Middle frontal gyrus (tissue), 1 donor: ENCODE measurements around the gene RC3H1.
A peak's percentile ranks its signal among the peaks of the same experiment; 100 is the strongest.
"Not testable (repeated sequence)": the region's sequence is repeated elsewhere in the genome, so short reads cannot be mapped to it uniquely, and the experiment has no call there.

Source experiments
- DNase-seq: peaks from one replicate; pipeline ENCODE4 v3.0.0-alpha.2; 2015; ENCODE audit warnings: low spot score; ENCODE audit errors: extremely low spot score

The RC3H1 gene

DNA sequence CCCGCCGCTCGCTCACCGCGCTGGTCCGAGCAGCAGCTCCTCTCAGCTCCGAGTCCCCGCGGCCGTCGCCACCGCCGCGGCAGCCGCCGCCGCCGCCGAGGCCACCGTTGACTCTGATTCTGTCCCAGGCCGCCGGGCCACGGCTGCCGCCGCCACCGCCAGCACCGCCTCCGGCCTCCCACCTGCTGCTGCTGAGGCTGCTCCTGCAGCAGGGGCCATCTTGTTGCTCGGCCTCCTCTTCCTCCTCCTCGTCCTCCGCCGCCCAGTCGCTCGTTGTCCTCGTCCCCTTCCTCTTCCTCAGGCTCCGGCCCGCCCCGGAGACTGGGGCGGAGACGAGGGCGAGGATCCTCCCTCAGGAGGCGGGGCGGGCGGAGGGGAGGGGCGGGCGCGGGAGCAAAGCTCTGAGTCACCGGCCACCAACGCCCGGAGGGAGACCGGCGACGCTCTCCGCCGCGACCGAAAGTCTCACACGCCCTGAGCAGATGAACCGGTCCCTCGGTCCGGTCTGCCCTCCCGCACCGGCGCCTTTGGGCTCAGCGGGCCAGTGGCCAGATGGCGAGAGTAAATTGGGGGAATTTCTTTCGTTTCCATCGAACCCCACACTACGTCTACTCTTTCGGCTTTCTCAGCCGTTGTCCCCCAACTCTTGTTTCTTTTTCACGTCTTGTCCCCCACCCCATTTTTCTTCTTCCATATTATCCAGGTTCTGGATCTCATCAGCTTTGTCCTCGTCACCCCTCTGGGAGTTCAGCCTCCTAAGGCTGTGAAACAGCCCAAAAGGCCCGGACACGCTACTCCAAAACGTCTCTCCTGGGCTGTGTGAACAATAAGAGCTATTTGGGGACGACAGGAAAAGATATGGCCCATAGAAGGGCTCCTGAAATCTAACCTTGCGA is at the start of gene RC3H1:
Gene RC3H1 (minus strand): TSS at position 278 of the 896 bp plus-strand sequence. CDS start 29,372 bp downstream, outside the sequence.
- peak; percentile 86 for DNase-seq

DNA sequence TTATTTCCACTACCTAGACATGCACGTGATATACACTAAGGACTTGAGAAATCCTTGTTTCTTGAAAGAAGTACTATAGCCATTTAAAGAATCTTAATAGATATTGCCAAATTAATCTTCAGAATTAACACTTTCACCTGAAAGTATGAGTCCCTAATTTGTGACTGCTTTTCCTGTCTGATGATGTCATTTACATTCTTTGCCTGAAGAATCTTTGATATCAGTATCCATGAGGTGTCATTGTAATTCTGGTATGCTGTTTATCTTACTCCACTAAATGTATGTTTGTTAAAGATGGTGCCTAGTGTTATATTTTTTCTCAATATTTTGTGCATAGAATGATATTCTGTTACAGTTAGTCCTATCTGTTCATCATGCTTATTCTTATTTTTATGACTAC is 48.5 kb upstream of the RC3H1 start:
- DNase-seq = no peak

DNA sequence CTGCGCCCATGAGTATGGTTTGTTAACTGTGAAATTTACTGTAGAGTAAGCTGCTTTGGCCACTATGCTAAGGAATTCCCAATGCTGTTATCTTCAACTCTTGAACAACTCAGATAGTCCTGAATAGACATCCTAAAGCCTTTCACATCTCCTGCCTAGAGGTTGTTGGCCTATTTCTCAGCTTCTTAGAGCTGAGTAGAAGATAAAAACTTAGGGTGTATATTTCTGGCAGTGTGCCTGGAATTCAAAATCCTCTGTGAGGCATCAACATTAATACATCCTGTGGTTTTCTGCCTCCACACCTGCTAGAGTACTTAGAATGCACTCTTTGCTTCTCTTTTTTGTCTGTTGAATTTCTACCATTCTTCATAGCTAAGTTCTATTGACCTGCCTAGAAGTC is 45.8 kb upstream of the RC3H1 start:
- no peak for DNase-seq

DNA sequence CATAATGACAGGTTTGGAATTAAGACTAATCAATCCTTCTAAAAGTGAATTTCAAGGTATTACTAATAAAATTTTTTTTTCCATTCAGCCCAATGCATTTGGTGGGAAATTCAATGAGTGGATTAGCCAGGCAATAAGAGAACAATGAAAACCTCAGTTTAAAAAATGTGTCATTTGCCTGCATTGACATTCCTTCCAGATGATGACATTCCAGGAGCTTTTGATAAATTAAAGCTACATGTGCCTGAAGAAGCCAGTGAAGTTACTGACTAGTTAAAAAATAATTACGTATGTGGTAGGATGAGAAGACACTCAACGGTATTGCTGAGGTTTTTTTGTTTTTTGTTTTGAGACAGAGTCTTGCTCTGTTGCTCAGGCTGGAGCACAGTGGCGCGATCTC is 37.9 kb upstream of the RC3H1 start:
- DNase-seq = no peak

DNA sequence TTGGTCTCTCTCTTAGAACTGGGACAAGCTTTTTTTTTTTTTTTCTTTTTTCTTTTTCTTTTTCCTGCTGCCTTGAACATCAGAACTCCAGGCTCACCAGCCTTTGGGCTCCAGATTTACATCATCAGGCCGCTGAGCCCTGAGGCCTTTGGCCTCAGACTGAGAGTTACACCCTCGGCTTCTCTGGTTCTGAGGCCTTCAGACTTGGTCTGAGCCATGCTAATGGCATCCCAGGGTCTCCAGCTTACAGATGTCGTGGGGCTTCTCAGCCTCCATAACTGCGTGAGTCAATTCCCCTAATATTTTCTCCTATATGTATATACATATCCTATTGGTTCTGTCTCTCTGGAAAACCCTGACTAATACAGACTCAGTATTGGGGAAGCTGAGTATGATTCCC is 36.5 kb upstream of the RC3H1 start:
- DNase-seq = no peak

DNA sequence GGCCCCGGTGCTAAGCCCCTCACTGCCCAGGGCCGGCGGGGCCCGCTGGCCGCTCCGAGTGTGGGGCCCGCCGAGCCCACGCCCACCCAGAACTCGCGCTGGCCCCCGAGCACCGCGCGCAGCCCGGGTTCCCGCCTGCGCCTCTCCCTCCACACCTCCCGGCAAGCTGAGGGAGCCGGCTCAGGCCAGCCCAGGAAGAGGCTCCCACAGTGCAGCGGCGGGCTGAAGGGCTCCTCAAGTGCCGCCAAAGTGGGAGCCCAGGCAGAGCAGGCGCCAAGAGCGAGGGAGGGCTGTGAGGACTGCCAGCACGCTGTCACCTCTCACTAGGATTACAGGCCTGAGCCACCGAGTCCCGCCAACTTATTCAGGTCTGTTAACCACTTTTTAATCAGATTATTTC is 34.5 kb upstream of the RC3H1 start:
- DNase-seq = not testable (repeated sequence)

- DNase-seq = not testable (repeated sequence)
Measured at GRCh38 chr1:174055797-174056196, 33.6 kb upstream of the RC3H1 start.

GRCh38 chr1:174053826-174054225 is 31.7 kb upstream of the RC3H1 start:
- no peak for DNase-seq

- no peak for DNase-seq
Measured at GRCh38 chr1:174052621-174053020, 30.5 kb upstream of the RC3H1 start.

DNA sequence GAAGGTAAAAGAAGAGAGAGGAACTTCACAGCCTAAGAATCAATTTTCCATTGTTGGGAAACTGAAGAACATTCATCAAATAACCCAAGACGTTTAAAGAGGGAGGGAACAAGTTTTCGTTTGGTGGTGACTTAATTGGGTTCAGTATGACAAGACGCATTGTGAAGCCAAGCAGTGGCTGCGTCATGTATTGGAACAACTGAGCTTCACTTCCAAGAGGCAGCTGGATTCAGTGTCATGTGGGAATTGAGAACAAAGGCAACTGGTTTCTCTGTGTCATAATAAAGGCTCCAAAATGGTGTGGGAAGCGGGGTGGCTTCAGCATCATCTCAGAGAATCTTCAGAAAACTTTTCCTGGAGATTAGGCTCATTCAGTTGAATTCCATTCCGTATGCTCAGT is 29.8 kb upstream of the RC3H1 start:
- DNase-seq = peak; percentile 61

GRCh38 chr1:174049514-174049913 is 27.4 kb upstream of the RC3H1 start:
- DNase-seq = no peak

DNA sequence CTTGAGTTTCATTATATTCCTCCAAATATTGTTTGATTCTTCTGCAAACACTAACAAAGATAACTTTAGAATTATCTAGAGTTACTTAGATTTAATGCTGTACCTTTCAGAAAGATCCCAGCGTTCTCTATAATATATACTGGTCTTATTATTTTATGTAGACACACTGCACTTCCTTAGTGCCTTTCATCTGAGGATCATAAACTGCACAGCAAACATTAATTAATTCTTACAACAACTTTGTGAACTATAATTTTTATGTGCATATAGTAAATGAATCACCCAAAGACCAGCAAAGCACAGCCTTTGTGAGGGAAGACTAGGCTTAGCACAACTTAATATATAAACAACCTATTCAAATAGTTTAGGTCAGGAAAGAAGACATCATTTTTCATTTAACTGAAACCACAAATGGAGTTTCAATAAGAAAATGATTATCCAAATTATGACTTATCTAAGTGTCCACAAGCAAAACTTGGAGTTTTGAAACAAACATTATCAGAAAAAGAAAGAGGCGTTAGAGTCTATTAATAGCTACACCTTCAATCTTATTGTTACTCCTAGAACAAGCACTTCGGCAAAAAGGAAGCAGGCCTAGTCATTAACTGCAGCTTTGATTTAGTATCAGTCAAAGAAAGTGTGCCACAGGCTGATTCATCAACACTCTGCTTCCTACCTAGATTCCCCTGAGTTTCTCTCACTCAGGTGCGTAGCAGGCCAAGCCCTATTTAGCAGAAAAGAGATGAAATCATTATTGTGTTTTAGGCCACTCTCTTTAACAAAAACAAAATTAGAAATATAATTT is 22.5 kb upstream of the RC3H1 start:
- no peak for DNase-seq

DNA sequence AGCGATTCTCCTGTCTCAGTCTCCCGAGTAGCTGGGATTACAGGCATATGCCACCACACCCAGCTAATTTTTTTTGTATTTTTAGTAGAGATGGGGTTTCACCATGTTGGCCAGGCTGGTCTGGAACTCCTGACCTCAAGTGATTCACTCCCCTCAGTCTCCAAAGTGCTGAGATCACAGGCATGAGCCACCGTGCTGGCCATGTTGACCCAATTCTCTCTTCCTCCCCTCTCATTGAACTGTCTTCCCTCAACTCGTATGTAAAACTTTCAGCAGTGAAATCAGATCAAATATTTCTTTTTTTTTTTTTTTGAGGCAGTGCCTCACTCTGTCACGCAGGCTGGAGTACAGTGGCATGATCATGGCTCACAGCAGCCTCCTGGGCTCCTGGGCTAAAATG is 20.4 kb upstream of the RC3H1 start:
- DNase-seq = not testable (repeated sequence)

DNA sequence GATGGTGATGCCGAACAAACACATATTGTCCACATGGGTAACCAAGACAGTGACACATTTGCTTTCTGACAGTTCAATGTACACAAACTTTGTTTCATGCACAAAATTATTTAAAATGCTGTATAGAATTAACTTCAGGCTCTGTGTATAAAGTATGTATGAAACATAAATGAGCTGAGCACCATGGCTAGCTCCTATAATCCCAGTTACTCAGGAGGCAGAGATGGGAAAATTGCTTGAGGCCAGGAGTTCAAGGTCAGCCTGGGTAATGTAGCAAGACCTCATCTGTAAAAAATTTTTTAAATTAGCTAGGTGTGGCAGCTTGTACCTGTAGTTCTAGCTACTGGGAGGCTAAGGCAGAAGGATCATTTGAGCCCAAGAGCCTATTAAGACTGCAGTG is 19.2 kb upstream of the RC3H1 start:
- no peak for DNase-seq

GRCh38 chr1:174040387-174040786 is 18.2 kb upstream of the RC3H1 start:
- no peak for DNase-seq

DNA sequence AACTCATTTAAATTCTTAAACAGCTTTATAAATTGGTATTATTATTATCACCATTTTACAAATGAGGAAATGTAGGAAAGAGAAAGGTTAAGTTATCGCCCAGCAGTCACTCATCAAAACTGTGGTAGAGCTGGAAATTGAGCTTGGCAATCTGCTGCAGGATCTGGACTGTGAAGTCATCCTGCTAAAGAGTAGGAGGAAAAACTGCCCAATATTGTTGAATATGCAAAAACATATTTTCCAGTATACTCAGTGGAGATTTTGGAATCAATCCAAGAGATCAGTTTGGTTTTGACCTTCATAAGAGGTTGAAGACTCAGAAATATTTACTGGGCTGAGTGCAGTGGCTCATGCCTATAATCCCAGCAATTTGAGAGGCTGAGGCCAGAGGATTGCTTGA is 16.9 kb upstream of the RC3H1 start:
- no peak for DNase-seq

DNA sequence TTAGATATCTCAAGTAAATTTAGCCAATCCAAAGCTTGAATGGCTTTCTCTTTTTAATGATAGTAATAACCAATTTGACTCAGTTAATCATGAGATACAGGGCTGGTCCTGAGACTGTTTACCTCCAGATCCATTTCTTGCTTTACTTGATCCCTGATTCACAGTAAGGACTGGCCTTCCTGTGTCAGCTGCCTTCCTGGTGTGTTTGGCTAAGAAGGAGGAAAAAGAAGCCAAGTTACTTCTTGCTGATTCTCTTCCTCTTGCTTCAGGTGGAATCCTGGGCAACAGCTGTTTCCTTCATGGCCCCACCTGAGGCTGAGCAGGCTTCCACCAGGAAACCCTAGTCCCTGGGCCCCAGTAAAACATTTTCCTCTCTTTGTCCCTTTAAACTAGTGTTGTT is 14.6 kb upstream of the RC3H1 start:
- DNase-seq = no peak

- no peak for DNase-seq
Measured at GRCh38 chr1:174036204-174036603, 14.0 kb upstream of the RC3H1 start.

DNA sequence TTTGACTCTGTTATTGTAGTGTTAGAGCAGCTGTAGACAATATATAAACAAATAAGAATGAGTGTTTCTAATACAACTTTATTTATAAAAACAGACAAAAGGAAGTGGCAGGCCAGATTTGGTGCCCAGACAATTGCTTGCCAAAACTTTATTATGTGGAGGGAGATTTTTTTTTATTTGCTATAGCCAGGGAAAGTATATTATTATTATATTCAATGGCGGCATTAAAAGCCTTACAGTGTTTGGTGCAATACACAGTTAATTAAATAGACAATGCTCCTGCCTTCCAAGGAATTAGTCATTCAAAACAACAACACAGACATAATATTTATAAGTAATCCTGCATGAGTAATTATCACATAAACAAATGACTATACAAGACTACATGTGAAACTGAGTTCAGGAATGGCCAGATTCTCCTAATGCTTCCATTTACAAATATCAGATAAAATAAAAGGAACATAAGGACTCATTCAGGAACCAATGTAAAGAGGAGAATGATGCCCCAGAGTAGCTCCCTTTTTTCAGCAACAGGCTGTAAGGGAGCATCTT is 10.6 kb upstream of the RC3H1 start:
- no peak for DNase-seq

GRCh38 chr1:174031099-174031498 is 8.9 kb upstream of the RC3H1 start:
- no peak for DNase-seq

DNA sequence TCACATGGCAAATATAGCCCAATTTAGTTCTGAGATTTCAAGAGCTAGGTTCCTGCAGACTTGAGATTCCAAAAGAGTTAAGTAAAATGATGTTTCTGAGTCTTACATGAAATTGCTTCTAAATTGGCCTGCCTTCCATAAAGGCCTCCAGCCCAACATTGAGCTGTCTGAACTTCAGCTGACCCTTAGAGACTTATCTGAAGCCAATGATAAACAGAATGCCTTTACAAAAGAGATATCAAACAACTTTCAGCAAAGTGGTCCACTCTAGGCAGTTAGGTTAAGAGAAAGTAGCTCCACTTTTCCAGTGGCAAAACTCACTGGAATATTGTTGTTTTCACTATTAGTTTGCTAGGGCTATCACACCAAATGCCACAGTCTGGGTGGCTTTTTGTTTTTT is 6.3 kb upstream of the RC3H1 start:
- DNase-seq = no peak

GRCh38 chr1:174023440-174023839 is 1.3 kb upstream of the RC3H1 start:
- no peak for DNase-seq
